Left lung (tissue), 10 donors: Measurements from ENCODE around the gene SGK2. TPM values are rescaled to one million over a fixed set of nuclear protein-coding genes. Genes with fewer than 3 reads are reported as not detected.

Source experiments
- ATAC-seq: fragments of 200-7000 bp; cut with Tn5 transposase; one replicate; pipeline ENCODE4 v1.9.1; 2020; ENCODE audit warnings: moderate library complexity
- DNase-seq, 4 donors: peaks; one replicate each; pipeline ENCODE4 v3.0.0-alpha.2; 2013 to 2020
- H3K27ac ChIP-seq, 2 donors: fragments of 200-600 bp; sonication (generic) in 1 of 2; one replicate each; pipeline versions ENCODE4 v1.5.0 to v1.8.0; 2020 to 2021
- H3K27me3 ChIP-seq, 2 donors: fragments of 200-600 bp; sonication (generic) in 1 of 2; one replicate each; pipeline versions ENCODE4 v1.5.0 to v1.8.0; 2020 to 2021
- H3K36me3 ChIP-seq, 2 donors: fragments of 200-600 bp; sonication (generic) in 1 of 2; one replicate each; pipeline versions ENCODE4 v1.5.0 to v1.8.0; 2020 to 2021
- H3K4me1 ChIP-seq, 2 donors: fragments of 200-600 bp; one replicate each; pipeline ENCODE4 v1.8.0; 2021
- H3K4me3 ChIP-seq, 2 donors: fragments of 200-600 bp; sonication (generic) in 1 of 2; one replicate each; pipeline versions ENCODE4 v1.5.0 to v1.8.0; 2020 to 2021; ENCODE audit warnings: mild to moderate bottlenecking in 1 of 2
- H3K9me3 ChIP-seq, 2 donors: fragments of 200-600 bp; sonication (generic) in 1 of 2; one replicate each; pipeline versions ENCODE4 v1.5.0 to v1.8.0; 2020 to 2021
- CTCF ChIP-seq, 2 donors: fragments of 200-600 bp; sonication (generic) in 1 of 2; IDR thresholded peaks; one replicate each; pipeline versions ENCODE4 v1.5.0 to v1.8.0; 2021; ENCODE audit warnings: antibody characterized with exemption in 2 of 2
- intact Hi-C, 2 donors: fragments of 100-400 bp; cut with DNase I; formaldehyde crosslinking; loops; one replicate each; pipeline versions ENCODE4 v1.11.2 to v1.14.2; 2022
- polyA plus RNA-seq, 6 donors: library from polyadenylated mRNA; unstranded; fragments of 120-200 nt; gene quantifications; one replicate each; pipeline ENCODE4 v1.2.1, GENCODE V29; 2013; ENCODE audit not compliant: insufficient read length in 6 of 6
- total RNA-seq, 2 donors: library from RNA; stranded (reverse); fragmentation: NEBNext Ultra II Directional; extraction: Animal tissue kit (Norgen Biotek cat#: 25700); gene quantifications; one replicate each; pipeline ENCODE4 v1.2.1, GENCODE V29; 2021
- donor health status: DM: no; HTN: yes; CAD: no.
- donor health status: DM: no; HTN: no; CAD: no.

Gene SGK2
- total and polyA plus RNA-seq, 8 donors = 0.39 to 13.2 (median 10.4) TPM

- Histone ChIP-seq H3K9me3 (no peaks in the 10 kb centered on the region), H3K36me3 (peaks cover 0 to 15% of the 10 kb centered on the region in 2 donors), H3K4me1 (peaks cover 0 to 8% of the 10 kb centered on the region in 2 donors), H3K4me3 (no peak overlapping the region), H3K27ac (no peak overlapping the region), H3K27me3 (no peaks in the 10 kb centered on the region)
- ATAC-seq = no peak
- intact Hi-C loops = no loop called here
- no peak for DNase-seq
- no peak for TF ChIP-seq CTCF (IDR thresholded peaks at IDR 0.05)
Measured at GRCh38 chr20:43539975-43540672, 18.7 kb upstream of the SGK2 start.

GRCh38 chr20:43540673-43541060 is 18.2 kb upstream of the SGK2 start:
- Histone ChIP-seq H3K36me3 (peaks cover 0 to 13% of the 10 kb centered on the region in 2 donors), H3K4me3 (no peak overlapping the region), H3K27me3 (no peaks in the 10 kb centered on the region), H3K4me1 (peaks cover 0 to 8% of the 10 kb centered on the region in 2 donors), H3K9me3 (no peaks in the 10 kb centered on the region), H3K27ac (no peak overlapping the region)
- no peak for DNase-seq
- intact Hi-C loops = no loop called here
- no peak for ATAC-seq
- TF ChIP-seq CTCF (IDR thresholded peaks at IDR 0.05) = no peak

GRCh38 chr20:43541214-43541613 is 17.6 kb upstream of the SGK2 start:
- ATAC-seq = no peak
- H3K27ac ChIP-seq = no peak overlapping the region
- peaks cover 0 to 8% of the 10 kb centered on the region in 2 donors for H3K4me1 ChIP-seq
- intact Hi-C loops = no loop called here
- no peaks in the 10 kb centered on the region for H3K27me3 ChIP-seq
- no peaks in the 10 kb centered on the region for H3K9me3 ChIP-seq
- H3K4me3 ChIP-seq = no peak overlapping the region
- no peak for DNase-seq
- peaks cover 0 to 8% of the 10 kb centered on the region in 2 donors for H3K36me3 ChIP-seq
- no peak for TF ChIP-seq CTCF (IDR thresholded peaks at IDR 0.05)

GRCh38 chr20:43542161-43542560 is 16.7 kb upstream of the SGK2 start:
- DNase-seq (no peak), ATAC-seq (no peak)
- H3K27me3 ChIP-seq = no peaks in the 10 kb centered on the region
- peaks cover 0 to 8% of the 10 kb centered on the region in 2 donors for H3K4me1 ChIP-seq
- peaks cover 0 to 6% of the 10 kb centered on the region in 2 donors for H3K36me3 ChIP-seq
- no peaks in the 10 kb centered on the region for H3K9me3 ChIP-seq
- H3K4me3 ChIP-seq = no peak overlapping the region
- intact Hi-C loops = no loop called here
- no peak overlapping the region for H3K27ac ChIP-seq
- no peak for TF ChIP-seq CTCF (IDR thresholded peaks at IDR 0.05)

- peaks cover 0 to 8% of the 10 kb centered on the region in 2 donors for H3K4me1 ChIP-seq
- no peaks in the 10 kb centered on the region for H3K27me3 ChIP-seq
- H3K27ac ChIP-seq = no peak overlapping the region
- no peak for DNase-seq
- H3K4me3 ChIP-seq = no peak overlapping the region
- no peak for TF ChIP-seq CTCF (IDR thresholded peaks at IDR 0.05)
- peaks cover 0 to 5% of the 10 kb centered on the region in 2 donors for H3K9me3 ChIP-seq
- ATAC-seq = no peak
- peaks cover 0 to 6% of the 10 kb centered on the region in 2 donors for H3K36me3 ChIP-seq
- intact Hi-C loops = no loop called here
Measured at GRCh38 chr20:43542674-43543073, 16.2 kb upstream of the SGK2 start.
